GM12872 (cell line): ENCODE measurements around the gene SLC19A1.

Source experiments
- TF ChIP-seq, protein P1 (sequence below): IDR thresholded peaks from 3 replicates; pipeline ENCODE4 v1.5.1; 2011; ENCODE audit warnings: low read depth, mild to moderate bottlenecking, low read length, moderate library complexity; ENCODE audit not compliant: insufficient read depth

The SLC19A1 gene

DNA sequence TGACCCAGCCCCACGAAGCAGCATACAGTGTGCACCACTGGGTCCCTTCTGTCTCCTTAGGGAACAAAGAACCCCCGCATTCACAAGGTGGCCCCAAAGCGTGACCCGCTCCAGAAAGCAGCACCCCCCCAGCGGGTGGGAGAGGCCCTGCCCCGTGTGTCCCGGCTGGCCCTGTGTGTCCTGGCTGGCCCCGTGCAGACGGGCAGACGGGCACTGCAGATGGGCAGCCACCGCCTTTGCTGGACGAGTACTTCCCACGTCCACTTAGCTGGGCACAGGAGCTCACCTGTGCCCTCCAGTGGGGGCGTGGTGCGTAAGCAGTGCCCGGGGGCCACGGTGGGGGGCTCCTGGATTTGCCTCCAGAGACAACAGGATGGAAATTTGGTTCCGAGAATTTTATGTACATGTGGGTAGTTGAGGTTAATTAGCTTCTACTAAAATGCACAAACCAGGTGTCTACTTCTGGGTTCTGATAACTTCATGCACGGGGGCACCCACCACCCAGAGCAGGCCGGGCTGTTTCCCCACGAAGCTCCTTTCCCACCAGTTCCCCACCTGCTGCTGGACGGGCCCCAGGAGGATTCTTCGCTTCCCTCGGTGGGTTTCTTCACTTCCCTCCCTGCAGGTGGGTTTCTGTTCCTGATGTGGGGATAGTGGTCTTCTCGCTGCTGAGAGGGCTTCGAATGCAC, 33.2 kb upstream of the SLC19A1 start:
- TF ChIP-seq, protein P1, sequence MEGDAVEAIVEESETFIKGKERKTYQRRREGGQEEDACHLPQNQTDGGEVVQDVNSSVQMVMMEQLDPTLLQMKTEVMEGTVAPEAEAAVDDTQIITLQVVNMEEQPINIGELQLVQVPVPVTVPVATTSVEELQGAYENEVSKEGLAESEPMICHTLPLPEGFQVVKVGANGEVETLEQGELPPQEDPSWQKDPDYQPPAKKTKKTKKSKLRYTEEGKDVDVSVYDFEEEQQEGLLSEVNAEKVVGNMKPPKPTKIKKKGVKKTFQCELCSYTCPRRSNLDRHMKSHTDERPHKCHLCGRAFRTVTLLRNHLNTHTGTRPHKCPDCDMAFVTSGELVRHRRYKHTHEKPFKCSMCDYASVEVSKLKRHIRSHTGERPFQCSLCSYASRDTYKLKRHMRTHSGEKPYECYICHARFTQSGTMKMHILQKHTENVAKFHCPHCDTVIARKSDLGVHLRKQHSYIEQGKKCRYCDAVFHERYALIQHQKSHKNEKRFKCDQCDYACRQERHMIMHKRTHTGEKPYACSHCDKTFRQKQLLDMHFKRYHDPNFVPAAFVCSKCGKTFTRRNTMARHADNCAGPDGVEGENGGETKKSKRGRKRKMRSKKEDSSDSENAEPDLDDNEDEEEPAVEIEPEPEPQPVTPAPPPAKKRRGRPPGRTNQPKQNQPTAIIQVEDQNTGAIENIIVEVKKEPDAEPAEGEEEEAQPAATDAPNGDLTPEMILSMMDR: no peak

GRCh38 chr21:45574691-45575090, 32.5 kb upstream of the SLC19A1 start:
- TF ChIP-seq, protein P1: no peak

DNA sequence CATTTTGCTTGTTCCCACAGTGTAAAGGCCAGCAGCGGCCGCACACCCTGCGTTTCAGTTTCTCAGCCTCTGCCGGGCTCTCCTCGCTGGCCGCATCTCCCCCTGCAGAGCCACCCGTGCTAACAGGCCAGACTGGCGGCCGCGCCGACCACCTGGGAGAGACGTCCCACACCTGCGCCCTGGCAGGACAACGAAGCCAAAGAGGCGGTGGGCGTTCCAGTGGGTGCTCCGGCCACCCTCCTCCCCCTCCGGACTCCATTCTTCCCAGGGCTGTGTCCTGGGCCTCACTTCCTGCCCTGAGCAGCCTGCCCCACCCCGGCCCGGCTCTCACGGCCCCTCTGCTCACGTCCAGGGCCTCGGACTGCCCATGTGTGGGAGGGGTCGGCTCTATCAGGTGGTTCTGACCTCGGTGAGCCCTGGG, 31.9 kb upstream of the SLC19A1 start:
- TF ChIP-seq, protein P1: no peak

DNA sequence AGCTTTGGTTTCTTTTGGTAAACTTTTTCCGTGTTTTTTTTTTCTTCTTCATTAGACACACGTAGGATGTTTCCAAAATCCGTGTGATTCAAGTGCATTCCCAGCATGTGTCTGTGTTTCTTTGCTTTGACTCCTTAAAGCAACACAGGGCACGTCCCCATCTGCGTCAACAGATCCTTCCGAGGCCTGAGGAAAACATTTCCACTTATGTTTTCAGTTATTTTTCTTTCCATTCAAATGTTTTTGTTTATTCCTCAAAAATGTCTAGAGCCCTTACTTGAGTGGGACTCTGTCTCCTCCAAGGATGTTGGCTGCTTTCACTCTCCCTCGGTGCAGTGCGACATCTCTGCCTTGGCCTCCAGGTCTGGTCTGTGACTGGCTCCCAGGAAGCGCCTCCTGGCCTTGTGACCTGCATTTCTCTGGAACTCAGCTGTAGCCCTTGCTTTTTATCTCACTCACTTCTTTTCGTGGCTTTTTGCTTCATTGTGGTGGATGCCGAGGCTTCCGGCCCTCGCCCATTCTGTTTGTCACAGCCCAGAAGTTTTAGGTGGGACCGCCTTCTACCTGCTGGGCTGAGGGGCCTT, 31.3 kb upstream of the SLC19A1 start:
- TF ChIP-seq, protein P1: no peak

DNA sequence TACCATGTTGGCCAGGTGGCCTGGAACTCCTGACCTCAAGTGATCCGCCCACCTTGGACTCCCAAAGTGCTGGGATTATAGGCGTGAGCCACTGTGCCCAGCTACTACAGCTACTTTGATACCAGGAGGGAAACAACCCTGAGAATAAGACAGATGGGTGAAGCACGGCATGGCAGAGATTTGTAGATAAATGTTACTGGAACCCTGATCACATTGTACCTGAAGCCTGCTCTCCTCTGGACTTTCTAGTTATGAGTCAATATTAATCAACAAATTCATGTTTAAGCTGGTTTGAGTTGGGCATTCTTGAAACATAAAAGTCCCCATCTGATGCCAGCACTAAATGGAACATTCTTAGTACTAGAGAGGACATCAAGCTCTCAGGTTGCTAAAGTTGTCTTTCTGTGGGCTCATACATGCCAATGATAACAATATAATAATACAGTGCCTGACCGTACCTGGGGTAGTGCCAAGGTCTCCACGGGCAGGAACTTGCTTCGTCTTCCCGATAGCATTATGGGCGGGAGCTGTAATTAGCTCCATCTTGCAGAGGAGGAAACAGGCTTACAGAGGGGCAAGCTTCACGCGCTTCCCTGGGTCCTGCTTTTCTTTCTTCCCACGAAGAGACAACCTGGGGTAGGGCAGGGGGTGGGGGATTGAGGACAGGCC, 30.7 kb upstream of the SLC19A1 start:
- TF ChIP-seq, protein P1: no peak

DNA sequence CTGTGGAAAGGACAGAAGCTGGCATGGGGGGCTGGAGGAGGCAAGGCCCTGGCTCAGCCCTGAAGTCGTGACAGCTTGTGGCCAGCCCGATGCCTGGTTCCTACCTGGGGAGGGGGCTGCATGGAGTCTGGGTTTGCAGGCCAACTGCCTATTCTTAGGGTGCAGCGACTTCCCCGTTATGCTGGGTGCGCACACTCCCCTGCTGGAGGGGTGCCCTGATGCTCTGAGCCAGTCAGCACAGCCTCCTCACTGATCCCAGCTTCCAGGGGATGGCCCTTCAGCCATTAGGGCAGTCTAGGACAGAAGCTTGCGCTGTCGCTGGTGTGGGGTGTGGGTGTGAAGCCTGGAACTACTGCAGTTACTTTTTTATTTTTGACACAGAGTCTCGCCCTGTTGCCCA, 30.0 kb upstream of the SLC19A1 start:
- TF ChIP-seq, protein P1: no peak

DNA sequence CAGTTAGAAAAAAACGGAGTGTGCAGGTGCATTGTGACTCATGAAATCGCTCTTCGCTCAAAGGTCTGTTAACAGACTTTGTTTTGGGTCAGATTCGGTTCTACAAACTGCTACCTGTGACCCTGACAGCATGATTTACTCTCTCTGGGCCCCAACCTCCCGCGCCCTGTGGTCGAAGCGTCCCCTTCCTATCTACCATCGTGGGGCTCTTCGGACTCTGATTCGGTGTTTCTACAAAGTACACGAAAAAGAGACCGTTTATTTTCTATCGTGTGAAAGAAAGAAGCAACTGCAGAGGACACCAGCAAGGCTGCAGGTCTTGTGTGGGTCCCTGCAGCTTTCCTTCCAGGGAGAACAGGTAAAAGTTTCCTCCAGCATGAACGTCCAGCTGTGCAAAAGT, 29.4 kb upstream of the SLC19A1 start:
- TF ChIP-seq, protein P1: no peak
